Activated CD8-positive, alpha-beta memory T cell treated with anti-CD3 and anti-CD28 coated beads, Interleukin-2, amount 10 ng/mL, durations not matched to agents 7 days and 5 days (primary cell): Measurements from ENCODE around the gene BGN. TPM values are rescaled to one million over a fixed set of nuclear protein-coding genes. Genes with fewer than 3 reads are reported as not detected.

Experiments
- ATAC-seq: fragments of 150-1000 bp; cut with Tn5 transposase; one replicate; pipeline ENCODE4 v1.10.0; 2021; ENCODE audit warnings: moderate library complexity
- CTCF ChIA-PET: fragments of 350-600 bp; sonication (Branson Sonifier 250); formaldehyde crosslinking; loops from one replicate; lab custom pipeline; 2021; ENCODE audit warnings: antibody characterized with exemption; lab: Charles Lee
- DNase-seq: peaks from one replicate; pipeline ENCODE4 v3.0.0-alpha.2; 2020
- H3K27ac Mint-ChIP-seq: one replicate; pipeline ENCODE4 v1.8.0; 2021; ENCODE audit warnings: mild to moderate bottlenecking, mixed read lengths
- H3K27me3 Mint-ChIP-seq: one replicate; pipeline ENCODE4 v1.8.0; 2021; ENCODE audit warnings: mixed read lengths
- H3K36me3 Mint-ChIP-seq: one replicate; pipeline ENCODE4 v1.8.0; 2021; ENCODE audit warnings: mild to moderate bottlenecking, mixed read lengths
- H3K4me1 Mint-ChIP-seq: one replicate; pipeline ENCODE4 v1.8.0; 2021; ENCODE audit warnings: mixed read lengths
- H3K4me3 Mint-ChIP-seq: one replicate; pipeline ENCODE4 v1.8.0; 2021; ENCODE audit warnings: mild to moderate bottlenecking, moderate library complexity, mixed read lengths
- H3K9me3 Mint-ChIP-seq: one replicate; pipeline ENCODE4 v1.8.0; 2022; ENCODE audit warnings: low read depth, mixed read lengths
- total RNA-seq, 2 experiments: library from RNA; stranded (reverse); gene quantifications; one replicate each; pipeline ENCODE4 v1.2.3, GENCODE V29; 2021

BGN gene
- total RNA-seq, 2 experiments from 2014 or later, result not detected

DNA sequence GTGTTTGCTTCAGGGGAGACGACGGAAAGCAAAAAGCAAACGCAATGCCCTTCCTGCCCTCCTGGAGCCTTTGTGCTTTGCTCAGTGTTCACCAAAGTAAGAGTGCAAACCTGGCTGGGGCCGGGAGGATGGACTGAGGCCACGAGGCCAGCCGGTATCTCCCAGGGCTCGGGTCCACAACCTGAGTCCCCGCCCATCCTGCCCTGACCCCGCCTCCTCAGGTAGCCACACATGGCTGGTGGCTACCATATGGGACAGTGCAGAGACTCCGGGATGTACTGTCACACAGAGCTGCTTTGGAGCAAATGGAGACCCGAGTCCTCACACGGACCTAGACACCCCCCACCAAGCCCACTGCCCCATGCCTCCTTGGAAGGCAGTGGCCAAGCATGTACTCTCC is 27.5 kb downstream of the BGN start:
- DNase-seq, result no peak
- CTCF ChIA-PET, result no interaction called here

DNA sequence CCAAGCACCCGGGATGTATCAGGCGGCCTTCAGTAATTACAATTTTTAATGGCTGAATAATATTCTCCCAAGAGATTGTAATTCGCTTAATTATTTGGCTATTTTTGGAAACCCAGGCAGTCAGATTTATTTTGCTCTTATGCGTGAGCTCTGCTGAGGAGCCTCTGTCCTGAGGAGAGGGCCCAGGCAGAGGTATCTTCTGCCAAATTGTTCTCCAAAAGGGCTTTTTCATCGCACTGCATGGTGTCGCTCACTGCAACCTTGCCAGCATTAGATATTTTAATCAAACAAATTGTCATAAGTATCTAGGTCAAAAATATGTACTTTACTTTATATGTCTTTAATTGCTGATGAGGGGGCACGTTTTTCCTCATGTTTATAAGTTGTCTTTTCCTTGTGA is 28.5 kb downstream of the BGN start:
- ATAC-seq, result no peak
- Mint-ChIP-seq H3K36me3 (no peaks in the 10 kb centered on the region), H3K4me1 (no peaks in the 10 kb centered on the region), H3K9me3 (no peaks in the 10 kb centered on the region), H3K27ac (no peak overlapping the region), H3K27me3 (peaks cover 15% of the 10 kb centered on the region), H3K4me3 (no peak overlapping the region)
- CTCF ChIA-PET, result no interaction called here
- no peak for DNase-seq

More for the DNA sequence above, 27.5 kb downstream of the BGN start:
- Mint-ChIP-seq H3K36me3 (no peaks in the 10 kb centered on the region), H3K27ac (no peak overlapping the region), H3K4me3 (no peak overlapping the region), H3K27me3 (peaks cover 16% of the 10 kb centered on the region), H3K9me3 (no peaks in the 10 kb centered on the region), H3K4me1 (no peaks in the 10 kb centered on the region)
- ATAC-seq, result no peak

DNA sequence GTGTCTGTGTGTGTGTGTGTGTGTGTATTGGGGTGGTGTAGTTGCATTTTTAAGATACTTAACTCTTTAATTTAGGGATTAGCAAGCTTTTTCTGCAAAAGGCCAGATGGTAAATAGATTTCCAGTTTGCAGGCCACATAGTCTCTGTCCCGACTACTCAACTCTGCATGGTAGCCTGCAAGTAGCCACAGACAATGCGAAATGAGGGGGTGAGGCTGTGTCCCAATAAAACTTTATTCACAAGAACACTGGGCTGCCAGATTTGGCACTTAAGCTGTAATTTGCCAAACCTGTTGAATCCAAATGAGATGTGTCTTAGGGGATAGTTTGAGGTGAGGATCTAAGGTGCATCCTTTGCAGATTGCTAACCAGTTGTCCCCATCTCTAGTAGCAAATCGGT is 29.5 kb downstream of the BGN start:
- Mint-ChIP-seq H3K4me3 (no peak overlapping the region), H3K27ac (no peak overlapping the region), H3K36me3 (no peaks in the 10 kb centered on the region), H3K9me3 (no peaks in the 10 kb centered on the region), H3K27me3 (peaks cover 9% of the 10 kb centered on the region), H3K4me1 (no peaks in the 10 kb centered on the region)
- ATAC-seq, result no peak
- CTCF ChIA-PET, result interaction anchor here (1.0 kb wide), 1 partner anchor 15 kb away, joined by 3 read pairs; no protein-coding TSS in a partner anchor
- DNase-seq, result no peak

DNA sequence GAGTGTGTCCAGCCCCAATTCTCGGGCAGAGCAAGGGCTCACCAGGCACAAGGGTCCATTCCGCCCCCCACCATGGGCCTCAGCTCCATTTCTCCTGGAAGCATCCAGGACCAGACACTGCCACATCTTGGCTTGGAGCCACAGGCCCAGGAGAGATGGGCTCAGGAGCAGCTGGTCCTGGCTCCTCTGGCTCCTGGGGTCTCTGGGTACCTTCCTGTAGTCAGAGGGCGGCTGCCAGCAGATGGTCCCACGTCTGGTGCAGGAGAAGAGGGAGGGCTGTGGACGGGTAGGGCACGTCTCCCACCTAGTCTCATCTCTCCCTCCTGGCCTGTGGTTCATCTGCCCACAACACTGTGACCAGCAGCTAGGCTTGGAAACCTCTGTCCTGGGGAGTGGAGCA is 30.7 kb downstream of the BGN start:
- no peak overlapping the region for H3K4me3 Mint-ChIP-seq
- CTCF ChIA-PET, result no interaction called here
- no peak overlapping the region for H3K27ac Mint-ChIP-seq
- H3K36me3 Mint-ChIP-seq, result no peaks in the 10 kb centered on the region
- no peaks in the 10 kb centered on the region for H3K9me3 Mint-ChIP-seq
- ATAC-seq, result no peak
- no peaks in the 10 kb centered on the region for H3K4me1 Mint-ChIP-seq
- no peak for DNase-seq
- peaks cover 6% of the 10 kb centered on the region for H3K27me3 Mint-ChIP-seq

DNA sequence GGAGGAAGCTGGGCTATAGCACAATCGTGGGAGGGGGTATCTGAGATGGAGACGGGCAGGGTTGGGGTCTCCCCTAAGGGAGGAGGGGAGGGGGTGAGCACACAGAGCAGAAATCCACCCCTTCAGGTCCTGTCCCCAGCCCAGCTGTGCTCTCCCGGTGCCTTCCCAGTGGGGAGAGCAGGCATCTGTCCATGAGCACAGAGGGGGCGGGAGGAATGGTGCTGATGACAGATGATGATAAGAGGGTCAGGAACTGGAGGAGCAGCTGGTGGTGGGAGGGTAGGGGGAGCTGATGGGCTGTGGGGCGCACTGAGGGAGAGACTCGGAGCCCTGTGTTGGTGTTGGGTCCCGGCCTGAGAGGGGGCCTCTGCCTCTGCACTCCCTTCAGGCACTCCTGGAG is 31.3 kb downstream of the BGN start:
- Mint-ChIP-seq H3K4me1 (no peaks in the 10 kb centered on the region), H3K27ac (no peak overlapping the region), H3K36me3 (no peaks in the 10 kb centered on the region), H3K9me3 (no peaks in the 10 kb centered on the region), H3K27me3 (peaks cover 3% of the 10 kb centered on the region), H3K4me3 (no peak overlapping the region)
- no peak for ATAC-seq
- DNase-seq, result no peak
- CTCF ChIA-PET, result interaction anchor here (1.5 kb wide), 1 partner anchor 19 kb away, joined by 3 read pairs; no protein-coding TSS in a partner anchor

DNA sequence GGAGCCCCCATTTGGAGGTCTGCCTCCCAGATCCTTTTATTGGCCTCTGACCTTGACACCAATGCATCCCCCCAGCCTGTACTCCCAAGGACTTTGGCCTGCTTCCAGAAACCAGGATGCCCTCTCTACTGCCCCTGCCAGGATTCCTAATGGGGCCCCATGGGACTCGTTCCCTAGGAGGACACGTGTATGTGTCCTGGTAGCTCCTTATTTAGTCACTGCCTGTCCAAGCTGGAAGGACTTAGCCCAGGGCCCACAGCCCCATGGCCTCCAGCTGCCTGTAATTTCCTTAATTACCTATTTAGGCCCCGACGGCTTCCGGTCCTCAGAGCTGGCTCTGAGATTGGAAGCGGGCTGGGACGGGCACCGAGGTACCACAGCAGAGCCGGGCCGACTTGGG is 32.0 kb downstream of the BGN start:
- DNase-seq (no peak), ATAC-seq (no peak)
- H3K27ac Mint-ChIP-seq, result no peak overlapping the region
- CTCF ChIA-PET, result interaction anchor here (1.5 kb wide), 1 partner anchor 20 kb away, joined by 3 read pairs; no protein-coding TSS in a partner anchor
- no peaks in the 10 kb centered on the region for H3K36me3 Mint-ChIP-seq
- H3K27me3 Mint-ChIP-seq, result peaks cover 3% of the 10 kb centered on the region
- H3K9me3 Mint-ChIP-seq, result no peaks in the 10 kb centered on the region
- no peaks in the 10 kb centered on the region for H3K4me1 Mint-ChIP-seq
- no peak overlapping the region for H3K4me3 Mint-ChIP-seq

DNA sequence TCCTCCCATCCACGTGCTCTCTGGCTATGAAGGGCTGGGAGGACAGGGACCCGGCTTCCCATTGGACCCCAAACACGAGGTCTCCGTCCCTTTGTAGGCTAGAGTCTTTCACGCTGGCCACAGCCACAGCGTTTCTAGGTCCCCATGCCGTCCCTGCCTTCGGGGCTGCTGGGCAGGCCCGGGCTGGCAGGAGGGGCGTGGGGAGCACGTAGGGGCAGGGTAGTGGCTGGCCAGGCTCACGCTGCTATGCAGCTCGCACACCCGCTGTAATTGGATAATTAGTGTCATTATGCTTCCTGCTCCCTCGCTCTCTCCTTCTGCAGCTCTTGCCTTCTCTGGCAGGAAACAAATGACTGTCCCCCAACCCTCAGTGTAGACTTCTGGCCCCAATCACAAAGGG is 32.4 kb downstream of the BGN start:
- CTCF ChIA-PET, result interaction anchor here (1.5 kb wide), 1 partner anchor 20 kb away, joined by 3 read pairs; no protein-coding TSS in a partner anchor

DNA sequence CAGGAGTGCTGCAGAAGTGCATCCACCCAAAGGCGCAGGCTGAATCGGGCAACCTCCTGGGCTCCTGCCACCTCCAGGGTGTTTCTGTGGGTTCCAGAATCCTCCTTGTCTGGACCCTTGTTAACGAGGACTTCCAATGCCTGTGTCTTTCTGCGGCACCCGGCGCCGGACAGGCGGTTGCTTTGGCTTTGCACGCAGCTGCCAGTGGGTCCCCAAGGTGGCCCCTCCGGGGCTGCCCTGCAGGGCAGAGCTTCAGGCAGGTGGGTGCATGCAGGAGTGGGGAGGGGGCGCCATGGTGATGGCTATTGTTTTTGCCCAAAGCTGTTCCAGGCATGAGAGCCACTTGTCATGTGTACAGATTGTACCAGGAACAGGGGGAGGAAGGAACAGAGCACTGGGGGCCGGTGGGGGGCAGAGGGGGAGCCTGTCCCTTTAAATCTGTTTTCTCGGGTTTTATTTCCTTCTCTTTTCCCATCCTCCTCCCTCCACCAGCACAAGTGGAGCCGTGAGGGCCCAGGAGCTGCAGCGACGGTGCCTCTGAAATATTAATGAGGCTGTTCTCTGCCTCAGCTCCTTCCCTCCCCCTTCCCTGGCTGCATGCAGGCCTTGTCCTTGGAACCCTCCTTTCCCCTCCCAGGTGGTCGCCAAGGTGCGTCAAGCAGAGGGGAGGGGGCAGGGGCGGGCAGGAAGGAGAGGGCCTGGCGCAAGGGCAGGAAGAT is 35.8 kb downstream of the BGN start:
- H3K4me3 Mint-ChIP-seq, result no peak overlapping the region
- DNase-seq (no peak), ATAC-seq (no peak)
- H3K36me3 Mint-ChIP-seq, result no peaks in the 10 kb centered on the region
- H3K4me1 Mint-ChIP-seq, result no peaks in the 10 kb centered on the region
- CTCF ChIA-PET, result interaction anchor here (1.0 kb wide), 1 partner anchor 9 kb away, joined by 4 read pairs; no protein-coding TSS in a partner anchor
- no peak overlapping the region for H3K27ac Mint-ChIP-seq
- no peaks in the 10 kb centered on the region for H3K27me3 Mint-ChIP-seq
- H3K9me3 Mint-ChIP-seq, result no peaks in the 10 kb centered on the region

More for the DNA sequence above, 32.4 kb downstream of the BGN start:
- DNase-seq (no peak), ATAC-seq (no peak)
- H3K4me1 Mint-ChIP-seq, result no peaks in the 10 kb centered on the region
- H3K36me3 Mint-ChIP-seq, result no peaks in the 10 kb centered on the region
- no peak overlapping the region for H3K27ac Mint-ChIP-seq
- H3K9me3 Mint-ChIP-seq, result no peaks in the 10 kb centered on the region
- no peaks in the 10 kb centered on the region for H3K27me3 Mint-ChIP-seq
- no peak overlapping the region for H3K4me3 Mint-ChIP-seq

DNA sequence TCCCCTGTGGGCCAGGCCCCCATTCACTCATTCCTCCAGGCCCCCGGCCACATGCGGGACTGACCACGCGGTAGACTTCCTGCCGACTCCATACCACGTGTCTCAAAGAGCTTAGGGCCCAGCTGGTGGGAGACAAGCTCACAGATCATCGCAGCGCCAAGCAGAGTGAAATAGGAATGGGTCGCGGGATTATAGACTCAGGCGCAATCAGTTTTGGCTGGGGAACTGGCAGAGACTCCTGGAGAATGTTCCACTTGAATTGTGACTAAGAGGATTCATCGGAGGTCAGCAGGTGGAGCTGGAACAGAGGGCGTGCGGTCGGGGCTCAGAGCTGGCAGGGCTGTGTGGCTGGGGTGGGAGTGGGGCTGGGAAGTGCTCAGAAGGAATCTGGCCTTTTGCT is 38.3 kb downstream of the BGN start:
- CTCF ChIA-PET, result interaction anchor here (1.6 kb wide), 1 partner anchor 103 kb away, joined by 3 read pairs; no protein-coding TSS in a partner anchor
- Mint-ChIP-seq H3K4me3 (no peak overlapping the region), H3K27ac (no peak overlapping the region), H3K27me3 (no peaks in the 10 kb centered on the region), H3K4me1 (no peaks in the 10 kb centered on the region), H3K36me3 (no peaks in the 10 kb centered on the region), H3K9me3 (no peaks in the 10 kb centered on the region)
- ATAC-seq (no peak), DNase-seq (no peak)

DNA sequence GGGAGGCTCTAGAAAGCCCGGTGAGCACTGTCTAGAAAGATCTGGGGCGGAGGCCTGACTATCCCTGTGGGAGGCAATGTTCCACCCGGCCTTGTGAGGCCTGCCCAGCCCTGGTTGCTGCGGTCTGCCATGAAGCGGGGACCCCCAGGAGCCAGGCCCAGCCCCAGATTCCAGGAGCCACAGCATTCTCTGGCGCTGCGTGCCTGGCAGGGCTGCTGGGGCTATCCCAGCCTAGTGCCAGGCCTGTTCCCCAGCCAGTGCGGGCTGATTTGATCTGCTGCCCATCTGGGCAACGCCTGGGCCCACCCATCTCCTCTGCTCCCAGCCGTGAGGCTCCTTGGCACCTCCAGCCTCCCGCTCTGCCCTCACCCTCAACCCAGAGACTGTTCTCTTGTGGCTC is 42.3 kb downstream of the BGN start:
- DNase-seq (no peak), ATAC-seq (no peak)
- Mint-ChIP-seq H3K4me3 (no peak overlapping the region), H3K36me3 (no peaks in the 10 kb centered on the region), H3K9me3 (no peaks in the 10 kb centered on the region), H3K27me3 (no peaks in the 10 kb centered on the region), H3K4me1 (no peaks in the 10 kb centered on the region), H3K27ac (no peak overlapping the region)
- CTCF ChIA-PET, result interaction anchor here (3.8 kb wide), 1 partner anchor 129 kb away, joined by 96 read pairs; no protein-coding TSS in a partner anchor

DNA sequence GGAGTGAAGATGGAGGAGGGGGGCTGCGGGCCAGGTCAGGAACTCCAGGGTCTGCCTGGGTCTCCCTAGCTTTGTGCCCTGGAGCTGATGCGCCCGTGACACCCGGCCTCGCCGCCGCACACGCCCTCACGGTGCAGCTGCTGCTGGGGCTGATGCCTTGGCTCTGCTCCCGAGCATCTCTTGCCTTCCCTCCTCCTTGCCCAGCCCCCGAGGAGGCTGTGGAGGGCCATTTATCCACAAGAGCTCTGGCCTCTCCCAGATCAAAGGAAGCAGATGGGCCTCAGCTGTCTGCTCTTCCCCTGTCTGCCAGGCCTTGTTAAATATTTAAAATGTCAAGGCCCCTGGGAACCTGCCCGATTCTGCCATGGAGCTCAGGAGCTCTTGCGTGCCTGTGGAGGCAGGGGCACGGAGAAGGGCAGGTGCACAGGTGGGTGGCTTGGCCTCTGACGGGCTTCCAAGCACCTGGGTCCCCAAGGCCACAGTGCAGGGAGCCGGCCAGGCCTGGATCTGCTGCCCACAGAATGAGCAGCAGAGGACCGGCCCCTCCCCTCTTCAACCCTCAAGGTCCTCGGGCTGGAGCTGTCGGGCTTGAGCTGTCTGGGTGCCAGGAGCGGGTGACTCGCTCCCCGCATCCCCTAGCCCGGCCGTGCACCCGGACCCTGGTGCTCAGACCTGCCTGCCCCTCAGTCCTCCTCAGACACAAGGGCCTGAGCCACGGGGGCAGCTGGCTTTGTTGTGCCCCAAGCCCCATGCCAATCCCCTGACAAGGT is 42.9 kb downstream of the BGN start:
- no peaks in the 10 kb centered on the region for H3K36me3 Mint-ChIP-seq
- H3K9me3 Mint-ChIP-seq, result no peaks in the 10 kb centered on the region
- no peaks in the 10 kb centered on the region for H3K4me1 Mint-ChIP-seq
- CTCF ChIA-PET, result interaction anchor here (3.8 kb wide), 1 partner anchor 128 kb away, joined by 96 read pairs; no protein-coding TSS in a partner anchor
- DNase-seq, result no peak
- no peaks in the 10 kb centered on the region for H3K27me3 Mint-ChIP-seq
- no peak overlapping the region for H3K4me3 Mint-ChIP-seq
- no peak overlapping the region for H3K27ac Mint-ChIP-seq
- ATAC-seq, result no peak

DNA sequence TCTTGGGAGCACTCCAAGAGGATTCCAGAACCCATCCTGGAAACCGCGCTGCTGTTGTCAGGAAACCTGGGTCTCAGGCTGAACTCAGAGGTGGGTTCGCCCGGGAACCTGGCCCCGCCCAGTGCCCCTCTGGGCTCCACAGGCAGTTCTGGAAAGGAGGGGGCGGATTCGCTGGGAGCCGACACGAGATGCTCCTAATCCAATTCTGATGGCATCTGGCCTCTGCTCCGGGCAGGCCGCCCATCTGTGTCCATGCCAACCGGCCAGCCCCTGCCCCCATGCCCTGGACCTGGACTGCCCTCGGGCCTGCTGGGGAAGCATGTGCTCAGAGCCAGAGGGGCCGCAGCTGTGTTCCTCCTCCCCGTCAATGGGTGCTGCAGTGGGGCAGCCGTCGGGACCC is 43.6 kb downstream of the BGN start:
- no peaks in the 10 kb centered on the region for H3K36me3 Mint-ChIP-seq
- no peaks in the 10 kb centered on the region for H3K27me3 Mint-ChIP-seq
- no peak for ATAC-seq
- no peak overlapping the region for H3K4me3 Mint-ChIP-seq
- no peaks in the 10 kb centered on the region for H3K9me3 Mint-ChIP-seq
- CTCF ChIA-PET, result interaction anchor here (1.0 to 3.8 kb wide), 9 partner anchors 11 to 127 kb away, joined by 3 to 96 read pairs (median 5); partner anchors contain the start of gene DUSP9
- H3K4me1 Mint-ChIP-seq, result no peaks in the 10 kb centered on the region
- no peak for DNase-seq
- H3K27ac Mint-ChIP-seq, result no peak overlapping the region

DNA sequence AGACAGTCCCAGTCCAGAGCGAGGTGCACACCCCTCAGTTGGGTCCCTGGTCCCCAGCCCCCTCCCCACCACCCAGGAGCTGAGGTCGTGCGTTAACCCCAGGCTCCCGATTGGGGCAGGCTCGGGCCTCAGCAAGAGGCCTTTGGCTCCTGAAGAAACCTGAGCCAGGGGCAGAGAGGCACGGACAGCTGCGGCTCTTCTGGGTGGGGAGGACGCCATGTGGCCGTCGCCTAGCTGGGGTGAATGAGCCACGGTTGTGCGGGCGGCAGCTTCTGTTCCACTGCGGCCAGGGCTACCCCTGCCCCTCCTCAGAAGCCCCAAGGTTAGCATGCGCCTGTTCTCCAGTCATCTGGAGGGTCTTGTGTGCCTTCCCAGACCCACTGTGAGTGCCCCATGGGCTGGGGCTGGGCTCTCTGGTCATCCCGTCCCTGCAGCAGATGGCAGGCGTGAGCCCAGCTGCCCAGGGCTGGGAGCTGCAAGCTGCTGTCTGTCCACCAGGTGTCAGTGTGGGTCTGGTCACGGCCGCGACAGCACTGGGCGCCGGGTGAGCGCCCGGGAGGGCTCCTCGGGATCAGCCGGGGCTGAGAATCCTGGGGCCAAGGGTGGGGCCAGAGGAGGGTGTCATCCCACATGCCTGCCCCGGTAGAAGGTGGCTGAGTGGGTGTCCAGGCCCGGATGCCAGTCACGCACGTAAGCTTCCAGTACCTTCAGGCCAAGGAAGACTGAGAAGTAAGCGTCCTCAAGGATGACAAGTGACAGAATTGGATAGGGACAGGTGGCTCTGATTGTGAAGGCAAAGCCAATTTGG is 44.6 kb downstream of the BGN start:
- no peaks in the 10 kb centered on the region for H3K4me1 Mint-ChIP-seq

More for the DNA sequence above, 44.6 kb downstream of the BGN start:
- DNase-seq (peak; percentile 64), ATAC-seq (peak; percentile 82)
- H3K27ac Mint-ChIP-seq, result no peak overlapping the region
- H3K27me3 Mint-ChIP-seq, result no peaks in the 10 kb centered on the region
- H3K4me3 Mint-ChIP-seq, result no peak overlapping the region
- H3K36me3 Mint-ChIP-seq, result no peaks in the 10 kb centered on the region
- no peaks in the 10 kb centered on the region for H3K9me3 Mint-ChIP-seq
- CTCF ChIA-PET, result interaction anchor here (0.6 to 3.8 kb wide), 29 partner anchors 9 to 598 kb away, joined by 3 to 96 read pairs (median 4); partner anchors contain the start of gene DUSP9
